ENCODE measurements around the gene LMOD2.

LMOD2 gene

DNA sequence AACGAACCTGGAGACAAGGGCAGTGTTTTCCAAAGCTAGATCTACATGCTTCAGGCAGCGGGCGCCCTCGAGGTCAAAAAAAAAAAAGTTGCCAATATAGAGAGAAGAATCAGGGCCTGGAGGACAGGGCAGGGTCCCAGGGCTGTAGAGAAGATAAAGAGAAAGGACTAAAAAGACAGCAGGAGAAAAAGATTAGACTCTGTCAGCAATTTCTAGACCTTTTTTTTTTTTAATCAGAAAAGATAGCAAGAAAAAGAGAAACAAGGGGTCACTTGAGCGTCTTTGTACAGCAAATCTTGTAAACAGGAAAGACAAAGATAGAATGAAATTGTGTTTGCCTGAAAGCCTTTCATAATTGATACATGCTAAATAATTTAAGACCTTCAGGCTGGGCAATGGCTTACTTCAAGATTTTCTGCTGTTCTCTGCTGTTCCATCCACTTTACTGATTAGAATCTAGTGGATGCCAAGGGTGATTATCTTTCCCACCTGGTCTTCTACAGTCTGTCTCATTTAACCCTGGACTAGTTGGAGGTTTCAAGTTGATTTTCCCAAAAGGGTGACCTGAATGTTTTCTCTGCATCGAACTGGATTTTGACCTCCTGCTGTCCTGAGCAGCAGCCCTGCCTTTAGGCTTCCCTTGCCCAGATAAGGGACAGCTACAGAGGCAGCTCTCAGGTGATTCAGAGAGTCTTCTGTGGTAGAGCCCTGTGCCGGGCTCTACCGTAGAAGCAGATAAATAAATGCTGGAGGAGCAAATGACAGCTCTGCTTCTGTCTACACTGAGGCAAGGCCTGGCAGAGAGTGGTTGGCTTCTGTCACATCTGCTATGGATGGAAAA lies 5.1 kb downstream of the LMOD2 start:
- Histone ChIP-seq H2AFZ (ENCODE audit: low read depth, low read length) (no peak overlapping the region), H3K4me1 (ENCODE audit: low read length) (no peaks in the 10 kb centered on the region), H3K36me3 (replicated peaks; ENCODE audit: low read depth, low read length) (no peaks in the 10 kb centered on the region), H3K4me2 (ENCODE audit: low read length) (no peak overlapping the region), H3K79me2 (ENCODE audit: low read length) (no peaks in the 10 kb centered on the region), H3K27me3 (ENCODE audit: low read depth, low read length) (no peaks in the 10 kb centered on the region), H3K9me3 (ENCODE audit: insufficient read depth, low read length) (no peaks in the 10 kb centered on the region), H3K4me3 (ENCODE audit: low read length) (no peak overlapping the region), H4K20me1 (ENCODE audit: insufficient read depth, low read length) (no peaks in the 10 kb centered on the region), H3K27ac (ENCODE audit: low read length) (no peak overlapping the region), H3K9ac (ENCODE audit: low read length) (no peak overlapping the region)
- no peak for TF ChIP-seq EZH2phosphoT487 (IDR thresholded peaks at IDR 0.05; ENCODE audit: low read depth)
- TF ChIP-seq, protein P1, sequence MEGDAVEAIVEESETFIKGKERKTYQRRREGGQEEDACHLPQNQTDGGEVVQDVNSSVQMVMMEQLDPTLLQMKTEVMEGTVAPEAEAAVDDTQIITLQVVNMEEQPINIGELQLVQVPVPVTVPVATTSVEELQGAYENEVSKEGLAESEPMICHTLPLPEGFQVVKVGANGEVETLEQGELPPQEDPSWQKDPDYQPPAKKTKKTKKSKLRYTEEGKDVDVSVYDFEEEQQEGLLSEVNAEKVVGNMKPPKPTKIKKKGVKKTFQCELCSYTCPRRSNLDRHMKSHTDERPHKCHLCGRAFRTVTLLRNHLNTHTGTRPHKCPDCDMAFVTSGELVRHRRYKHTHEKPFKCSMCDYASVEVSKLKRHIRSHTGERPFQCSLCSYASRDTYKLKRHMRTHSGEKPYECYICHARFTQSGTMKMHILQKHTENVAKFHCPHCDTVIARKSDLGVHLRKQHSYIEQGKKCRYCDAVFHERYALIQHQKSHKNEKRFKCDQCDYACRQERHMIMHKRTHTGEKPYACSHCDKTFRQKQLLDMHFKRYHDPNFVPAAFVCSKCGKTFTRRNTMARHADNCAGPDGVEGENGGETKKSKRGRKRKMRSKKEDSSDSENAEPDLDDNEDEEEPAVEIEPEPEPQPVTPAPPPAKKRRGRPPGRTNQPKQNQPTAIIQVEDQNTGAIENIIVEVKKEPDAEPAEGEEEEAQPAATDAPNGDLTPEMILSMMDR (IDR thresholded peaks at IDR 0.05; ENCODE audit: low read depth, low read length), result no peak

DNA sequence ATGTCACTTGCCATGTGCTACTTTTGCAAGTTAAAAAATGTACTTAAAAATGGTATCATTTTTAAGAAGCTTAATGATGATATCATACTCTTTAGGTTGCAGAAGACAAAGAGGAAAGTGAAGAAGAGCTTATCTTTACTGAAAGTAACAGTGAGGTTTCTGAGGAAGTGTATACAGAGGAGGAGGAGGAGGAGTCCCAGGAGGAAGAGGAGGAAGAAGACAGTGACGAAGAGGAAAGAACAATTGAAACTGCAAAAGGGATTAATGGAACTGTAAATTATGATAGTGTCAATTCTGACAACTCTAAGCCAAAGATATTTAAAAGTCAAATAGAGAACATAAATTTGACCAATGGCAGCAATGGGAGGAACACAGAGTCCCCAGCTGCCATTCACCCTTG lies 6.1 kb downstream of the LMOD2 start:
- H3K27me3 ChIP-seq (ENCODE audit: low read depth, low read length), result no peaks in the 10 kb centered on the region
- H3K9me3 ChIP-seq (ENCODE audit: insufficient read depth, low read length), result no peaks in the 10 kb centered on the region
- no peak overlapping the region for H3K9ac ChIP-seq (ENCODE audit: low read length)
- no peaks in the 10 kb centered on the region for H3K79me2 ChIP-seq (ENCODE audit: low read length)
- no peak overlapping the region for H2AFZ ChIP-seq (ENCODE audit: low read depth, low read length)
- no peak overlapping the region for H3K4me2 ChIP-seq (ENCODE audit: low read length)
- H3K36me3 ChIP-seq (replicated peaks; ENCODE audit: low read depth, low read length), result no peaks in the 10 kb centered on the region
- H3K4me3 ChIP-seq (ENCODE audit: low read length), result no peak overlapping the region
- no peaks in the 10 kb centered on the region for H4K20me1 ChIP-seq (ENCODE audit: insufficient read depth, low read length)
- H3K27ac ChIP-seq (ENCODE audit: low read length), result no peak overlapping the region
- TF ChIP-seq EZH2phosphoT487 (IDR thresholded peaks at IDR 0.05; ENCODE audit: low read depth), result no peak
- TF ChIP-seq, protein P1 (IDR thresholded peaks at IDR 0.05; ENCODE audit: low read depth, low read length), result no peak
- H3K4me1 ChIP-seq (ENCODE audit: low read length), result no peaks in the 10 kb centered on the region

DNA sequence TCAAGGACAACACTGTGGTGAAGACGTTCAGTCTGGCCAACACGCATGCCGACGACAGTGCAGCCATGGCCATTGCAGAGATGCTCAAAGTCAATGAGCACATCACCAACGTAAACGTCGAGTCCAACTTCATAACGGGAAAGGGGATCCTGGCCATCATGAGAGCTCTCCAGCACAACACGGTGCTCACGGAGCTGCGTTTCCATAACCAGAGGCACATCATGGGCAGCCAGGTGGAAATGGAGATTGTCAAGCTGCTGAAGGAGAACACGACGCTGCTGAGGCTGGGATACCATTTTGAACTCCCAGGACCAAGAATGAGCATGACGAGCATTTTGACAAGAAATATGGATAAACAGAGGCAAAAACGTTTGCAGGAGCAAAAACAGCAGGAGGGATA lies 6.6 kb downstream of the LMOD2 start:
- Histone ChIP-seq H3K9me3 (ENCODE audit: insufficient read depth, low read length) (no peaks in the 10 kb centered on the region), H3K27ac (ENCODE audit: low read length) (no peak overlapping the region), H3K27me3 (ENCODE audit: low read depth, low read length) (no peaks in the 10 kb centered on the region), H2AFZ (ENCODE audit: low read depth, low read length) (no peak overlapping the region), H3K4me2 (ENCODE audit: low read length) (no peak overlapping the region), H3K9ac (ENCODE audit: low read length) (no peak overlapping the region), H3K36me3 (replicated peaks; ENCODE audit: low read depth, low read length) (no peaks in the 10 kb centered on the region), H3K4me1 (ENCODE audit: low read length) (no peaks in the 10 kb centered on the region), H4K20me1 (ENCODE audit: insufficient read depth, low read length) (no peaks in the 10 kb centered on the region), H3K79me2 (ENCODE audit: low read length) (no peaks in the 10 kb centered on the region), H3K4me3 (ENCODE audit: low read length) (no peak overlapping the region)
- TF ChIP-seq, protein P1 (IDR thresholded peaks at IDR 0.05; ENCODE audit: low read depth, low read length), result no peak
- no peak for TF ChIP-seq EZH2phosphoT487 (IDR thresholded peaks at IDR 0.05; ENCODE audit: low read depth)

DNA sequence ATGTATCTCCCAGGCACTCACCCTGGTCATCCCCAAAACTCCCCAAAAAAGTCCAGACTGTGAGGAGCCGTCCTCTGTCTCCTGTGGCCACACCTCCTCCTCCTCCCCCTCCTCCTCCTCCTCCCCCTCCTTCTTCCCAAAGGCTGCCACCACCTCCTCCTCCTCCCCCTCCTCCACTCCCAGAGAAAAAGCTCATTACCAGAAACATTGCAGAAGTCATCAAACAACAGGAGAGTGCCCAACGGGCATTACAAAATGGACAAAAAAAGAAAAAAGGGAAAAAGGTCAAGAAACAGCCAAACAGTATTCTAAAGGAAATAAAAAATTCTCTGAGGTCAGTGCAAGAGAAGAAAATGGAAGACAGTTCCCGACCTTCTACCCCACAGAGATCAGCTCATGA lies 7.1 kb downstream of the LMOD2 start:
- Histone ChIP-seq H4K20me1 (ENCODE audit: insufficient read depth, low read length) (no peaks in the 10 kb centered on the region), H3K27ac (ENCODE audit: low read length) (no peak overlapping the region), H3K4me2 (ENCODE audit: low read length) (no peak overlapping the region), H3K79me2 (ENCODE audit: low read length) (no peaks in the 10 kb centered on the region), H3K4me1 (ENCODE audit: low read length) (no peaks in the 10 kb centered on the region), H3K9ac (ENCODE audit: low read length) (no peak overlapping the region), H3K9me3 (ENCODE audit: insufficient read depth, low read length) (no peaks in the 10 kb centered on the region), H3K36me3 (replicated peaks; ENCODE audit: low read depth, low read length) (no peaks in the 10 kb centered on the region), H2AFZ (ENCODE audit: low read depth, low read length) (no peak overlapping the region), H3K4me3 (ENCODE audit: low read length) (no peak overlapping the region), H3K27me3 (ENCODE audit: low read depth, low read length) (no peaks in the 10 kb centered on the region)
- TF ChIP-seq, protein P1 (IDR thresholded peaks at IDR 0.05; ENCODE audit: low read depth, low read length), result no peak
- no peak for TF ChIP-seq EZH2phosphoT487 (IDR thresholded peaks at IDR 0.05; ENCODE audit: low read depth)

Measured in OCI-LY3 (cell line).